ENCODE results near the gene EIF2AK3.
"Not testable (repeated sequence)": the region's sequence is repeated elsewhere in the genome, so short reads cannot be mapped to it uniquely, and the experiment has no call there.

EIF2AK3 gene

DNA sequence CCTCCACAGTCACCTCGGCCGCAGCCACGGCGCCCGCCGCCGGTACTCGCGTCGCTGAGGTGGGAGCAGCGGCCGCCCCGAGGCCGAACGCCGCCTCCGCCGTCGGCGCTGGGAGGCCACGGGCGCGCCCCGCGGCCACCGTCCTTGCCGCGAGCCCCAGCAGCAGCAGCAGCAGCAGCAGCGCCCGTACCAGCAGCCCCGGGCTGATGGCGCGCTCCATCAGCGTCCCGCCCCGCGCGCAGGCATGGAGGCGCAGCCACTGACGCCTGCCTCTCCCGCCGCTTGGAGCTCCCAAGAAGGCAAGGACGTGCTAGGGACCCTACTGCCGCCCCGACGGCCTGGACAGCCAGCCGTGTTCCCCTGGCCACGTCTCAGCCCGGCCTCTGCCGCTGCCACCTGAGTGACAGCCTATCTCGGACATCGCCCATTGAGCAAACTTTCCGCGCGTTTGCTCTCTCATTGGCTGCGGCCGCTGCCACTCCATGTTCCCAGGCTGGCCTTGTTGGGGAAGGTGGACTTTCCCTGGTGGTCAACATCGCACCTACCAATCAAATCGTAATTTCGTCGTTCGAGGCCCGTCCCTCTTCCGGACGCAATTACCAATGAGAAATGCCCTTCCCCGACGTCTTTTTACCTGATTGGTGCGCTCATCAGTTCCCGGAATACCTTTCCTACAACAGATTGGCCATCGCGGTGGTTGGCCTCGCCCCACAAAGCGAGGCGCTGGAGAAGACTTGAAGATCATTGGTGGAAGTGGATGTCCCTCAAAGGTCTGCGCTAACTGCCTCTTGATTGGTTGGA is at the start of gene EIF2AK3:
TSS of gene EIF2AK3 (minus strand) at position 410 of the 801 bp plus-strand sequence. CDS start at position 220, 190 bp downstream.
- FAIRE-seq = peak; percentile 99

DNA sequence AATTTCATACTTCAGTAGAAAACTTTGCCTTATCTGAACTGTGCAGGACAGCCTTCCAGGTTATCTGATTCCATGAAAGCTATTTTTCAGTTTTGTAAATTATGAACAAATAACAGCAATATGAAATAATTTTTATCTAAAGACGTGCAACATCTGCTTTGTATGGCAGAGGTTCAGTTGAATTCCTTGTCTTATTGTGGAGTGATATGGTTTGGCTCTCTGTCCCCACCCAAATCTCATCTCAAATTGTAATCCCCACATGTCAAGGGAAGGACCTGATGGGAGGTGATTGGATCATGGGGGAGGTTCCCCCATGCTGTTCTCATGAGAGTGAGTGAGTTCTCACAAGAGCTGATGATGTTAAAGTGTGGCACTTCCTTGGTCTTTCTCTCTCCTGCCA is 46.1 kb upstream of the EIF2AK3 start:
- no peak for FAIRE-seq

DNA sequence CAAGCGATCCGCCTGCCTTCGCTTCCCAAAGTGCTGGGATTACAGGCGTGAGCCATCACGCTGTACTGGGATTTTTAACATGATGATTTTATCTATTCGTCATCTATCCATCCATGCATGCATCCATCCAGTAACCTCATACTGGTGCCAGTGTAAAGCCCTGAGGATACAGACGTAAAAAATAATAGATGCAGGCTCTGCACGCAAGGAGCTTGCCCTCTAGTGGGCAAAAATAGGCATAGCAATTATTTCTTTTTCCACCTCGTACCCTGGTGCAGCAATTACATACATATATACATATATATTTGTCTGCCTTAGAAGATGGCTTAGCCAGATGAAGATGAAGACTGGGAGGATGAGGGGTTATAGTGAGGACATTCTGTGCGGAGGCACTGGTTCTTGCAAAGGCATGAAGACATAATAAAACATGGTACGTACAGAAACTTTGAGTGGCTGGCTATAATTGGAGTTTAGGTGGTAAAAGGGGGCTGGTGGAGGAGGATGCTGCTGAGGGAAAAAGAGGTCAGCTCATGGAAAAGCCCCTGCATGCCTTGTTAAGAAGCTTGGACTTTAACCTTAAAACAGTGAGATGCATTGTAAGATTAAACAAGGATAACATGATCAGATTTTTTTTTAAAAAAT is 44.6 kb upstream of the EIF2AK3 start:
- FAIRE-seq = peak; percentile 61

DNA sequence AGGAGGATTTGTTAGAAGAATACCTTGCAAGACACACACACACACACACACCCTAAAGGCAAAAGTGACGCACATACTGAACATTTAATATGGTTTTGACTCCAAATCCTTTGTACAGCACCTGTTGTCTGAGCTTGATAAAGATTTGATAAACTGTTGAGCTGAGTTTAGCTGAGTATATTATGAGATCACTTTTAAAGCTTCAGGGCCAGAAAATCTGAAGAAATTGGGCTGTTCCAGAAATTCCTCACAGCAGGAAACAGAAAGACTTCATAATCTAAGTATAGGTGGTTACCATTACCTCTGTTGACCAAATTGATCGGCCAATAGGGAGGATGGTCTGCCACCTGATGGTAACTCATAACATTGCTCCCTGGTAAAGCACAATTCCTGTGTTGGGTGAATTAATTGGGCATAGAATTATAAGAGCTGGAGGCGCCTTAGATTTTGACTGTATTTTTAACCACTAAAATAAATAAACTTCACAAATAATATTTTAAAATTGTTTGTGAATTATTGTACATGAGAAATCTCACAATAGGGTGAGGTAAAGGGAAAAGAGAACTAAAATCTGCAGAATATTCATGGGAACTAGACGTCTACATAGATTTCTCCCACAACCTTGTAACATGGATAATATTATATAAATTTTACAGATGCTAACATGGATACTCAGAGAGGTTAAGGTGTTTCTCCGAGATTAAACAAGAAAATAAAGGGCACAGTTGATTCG is 42.4 kb upstream of the EIF2AK3 start:
- peak; percentile 77 for FAIRE-seq

DNA sequence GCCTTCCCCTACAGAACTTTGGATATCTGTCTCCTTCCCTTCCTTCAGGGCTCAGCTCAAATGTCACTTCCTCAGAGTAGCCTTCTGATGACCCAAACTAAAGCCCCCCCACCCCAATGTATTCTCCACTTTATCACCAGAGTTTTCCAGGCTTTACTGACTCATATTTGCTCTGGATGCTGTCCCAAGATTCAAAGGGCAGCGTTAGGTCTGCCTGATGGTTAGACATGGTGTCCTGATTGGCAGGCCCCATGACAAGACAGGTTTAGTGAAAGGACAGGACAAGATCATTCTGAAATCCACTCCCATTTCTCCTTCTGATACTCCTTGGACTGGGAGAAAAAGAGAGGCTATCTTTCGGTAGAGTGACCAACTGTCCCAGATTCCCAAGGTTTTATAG is 41.6 kb upstream of the EIF2AK3 start:
- FAIRE-seq = no peak

DNA sequence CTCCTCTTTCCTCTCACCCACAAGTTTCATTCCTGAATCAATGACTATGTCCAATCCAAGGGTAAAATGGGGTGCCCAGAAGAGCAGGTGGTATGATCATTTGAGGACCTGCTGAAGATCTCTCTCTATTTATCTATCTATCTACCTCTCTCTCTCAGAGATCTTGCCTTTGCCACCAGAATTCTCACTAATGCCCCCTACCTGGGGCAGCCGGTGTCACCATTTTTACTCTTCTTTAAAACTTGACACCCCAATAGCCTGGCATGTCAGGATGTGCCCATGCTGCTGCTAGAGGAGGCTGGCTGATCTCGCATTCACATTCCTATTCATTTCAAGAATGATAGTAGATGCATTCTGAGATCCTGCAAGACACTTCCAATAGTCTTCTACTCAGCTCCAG is 40.0 kb upstream of the EIF2AK3 start:
- no peak for FAIRE-seq

DNA sequence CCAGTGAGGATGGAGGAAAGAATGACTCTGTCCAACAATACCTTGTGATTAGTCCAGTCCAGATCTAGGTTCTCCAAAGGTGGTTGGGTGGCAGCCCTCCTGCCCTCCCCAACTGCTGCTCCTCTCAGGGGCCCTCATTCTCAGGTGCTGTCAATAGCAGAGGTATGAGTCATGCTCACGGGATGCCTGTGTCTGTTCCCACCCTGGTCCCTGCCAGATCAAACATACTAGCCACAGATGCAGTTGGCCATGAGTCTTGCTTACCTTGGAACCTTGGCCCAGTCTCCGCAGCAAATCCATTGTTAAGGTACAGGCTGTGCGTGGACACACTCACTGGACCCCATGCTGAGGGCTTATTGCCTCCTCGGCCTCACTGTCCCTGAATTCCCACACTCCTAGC is 39.3 kb upstream of the EIF2AK3 start:
- no peak for FAIRE-seq

DNA sequence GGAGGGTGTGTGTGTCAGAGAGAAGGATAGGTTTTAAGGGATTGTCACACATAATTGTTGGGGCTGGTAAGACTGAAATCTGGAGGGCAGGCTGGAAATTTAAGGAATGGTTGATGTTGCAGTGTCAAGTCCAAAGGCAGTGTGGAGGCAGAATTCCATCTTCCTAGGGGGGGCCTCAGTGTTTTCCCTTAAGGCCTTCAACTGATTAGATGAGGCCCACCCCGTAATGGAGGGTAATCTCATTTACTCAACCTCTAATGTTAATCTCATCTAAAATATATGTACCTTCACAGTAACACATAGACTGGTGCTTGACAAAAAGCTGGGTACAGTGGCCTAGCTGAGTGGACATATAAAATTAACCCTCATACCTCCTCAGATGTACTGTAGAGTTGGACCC is 33.4 kb upstream of the EIF2AK3 start:
- no peak for FAIRE-seq

DNA sequence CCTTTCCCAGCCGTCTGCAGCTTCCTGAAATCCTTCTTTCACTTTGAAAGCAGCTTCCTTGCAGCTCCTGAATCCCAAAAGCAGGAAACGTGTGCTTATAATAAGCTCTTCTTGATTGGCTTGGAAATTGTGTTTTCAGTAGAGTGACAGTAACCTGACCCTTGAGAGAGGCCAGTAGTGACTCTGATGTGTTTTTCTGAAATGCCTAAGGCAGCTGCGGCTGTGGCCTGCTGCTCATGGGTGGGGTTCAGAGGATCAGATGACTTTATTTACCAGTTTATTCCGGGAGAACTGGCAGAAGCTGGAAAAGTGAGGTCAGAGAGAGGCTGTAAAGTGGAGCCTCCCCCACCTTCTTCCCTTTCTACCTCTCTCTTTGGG is 32.3 kb upstream of the EIF2AK3 start:
- no peak for FAIRE-seq

DNA sequence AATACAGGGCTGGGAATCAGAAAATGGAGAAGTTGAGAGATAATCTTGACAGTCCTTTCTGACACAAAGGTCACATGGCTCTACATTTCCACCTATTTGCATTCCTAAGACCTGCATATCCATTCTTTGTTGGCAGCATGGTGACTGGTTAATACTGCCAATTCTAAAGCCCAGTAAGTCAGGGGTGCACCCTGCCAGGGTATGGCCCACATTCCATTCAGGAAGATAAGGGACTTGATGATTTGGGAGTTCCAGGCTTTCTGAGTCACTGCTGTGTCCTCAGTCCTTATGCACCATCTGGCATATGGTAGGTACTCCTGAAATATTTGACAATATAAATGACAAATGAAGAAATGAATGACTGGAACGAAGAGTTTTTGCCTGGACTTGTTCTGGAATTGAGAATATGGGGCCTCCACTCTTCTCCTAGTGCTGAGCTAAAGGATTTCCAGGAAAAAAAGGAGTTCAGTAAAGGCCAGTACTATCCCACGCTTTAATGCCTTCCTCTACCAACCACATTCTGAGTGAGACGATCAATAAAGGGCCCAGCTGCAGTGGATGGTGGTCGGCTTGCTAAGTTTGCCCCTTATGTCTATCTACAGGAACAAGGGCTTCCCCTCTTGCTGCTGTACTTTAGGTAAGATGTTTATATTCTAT is 31.7 kb upstream of the EIF2AK3 start:
- FAIRE-seq = no peak

DNA sequence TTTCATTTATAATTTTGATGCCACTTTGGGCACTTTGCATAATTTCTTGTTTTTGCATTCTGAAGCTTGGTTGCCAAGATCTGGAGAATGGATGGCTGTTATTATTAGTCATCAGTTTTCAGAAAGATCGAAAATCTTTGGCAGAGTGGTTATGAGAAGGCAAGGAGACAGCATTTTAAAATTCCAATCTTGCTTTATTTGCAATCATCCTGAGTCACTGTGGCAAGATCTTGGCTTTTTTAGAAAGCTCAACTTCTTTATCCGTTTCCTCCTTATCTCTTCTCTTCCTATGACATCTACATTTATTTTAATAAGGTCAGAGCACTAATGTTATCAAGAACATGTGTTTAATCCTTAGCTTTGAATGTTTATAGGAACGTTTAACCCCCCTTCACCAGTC is 31.1 kb upstream of the EIF2AK3 start:
- FAIRE-seq = no peak

DNA sequence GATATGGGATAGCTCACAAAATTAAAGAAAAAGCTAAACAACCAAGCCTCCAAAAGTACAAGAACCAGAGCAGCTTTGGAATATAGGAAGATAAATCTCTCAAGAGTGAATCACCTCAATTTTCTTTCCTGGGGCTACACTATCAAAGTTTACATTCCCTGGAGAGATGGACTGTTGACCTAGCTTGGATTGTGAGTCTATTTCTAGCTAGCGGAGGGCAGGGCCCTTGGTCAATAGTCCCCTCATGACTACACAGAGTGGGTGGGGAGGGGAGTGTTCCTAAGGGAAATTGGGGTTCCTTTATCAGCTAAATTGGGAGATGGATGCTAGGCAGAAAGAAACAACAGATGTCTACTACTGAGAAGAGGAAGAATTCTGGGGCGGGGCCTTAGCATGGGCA is 29.9 kb upstream of the EIF2AK3 start:
- no peak for FAIRE-seq

DNA sequence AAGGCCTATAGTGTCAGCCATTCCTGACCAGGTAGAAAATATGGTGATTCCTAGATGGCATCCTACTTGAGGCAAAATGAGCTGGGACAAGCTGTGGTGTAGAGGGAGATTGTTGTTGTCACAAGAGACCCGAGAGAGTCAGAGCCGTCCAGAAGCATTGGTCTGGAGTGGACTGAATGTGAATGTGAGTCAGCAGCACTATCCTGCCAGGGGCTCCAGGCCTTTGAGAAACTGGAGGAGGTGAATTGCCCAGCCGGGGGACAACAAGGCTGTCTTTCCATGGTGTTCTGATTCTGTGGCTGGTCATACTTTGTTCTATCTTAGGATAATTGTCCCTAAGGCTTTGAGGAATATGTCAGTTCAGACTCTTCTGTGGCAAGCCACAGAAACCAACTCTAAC is 29.4 kb upstream of the EIF2AK3 start:
- FAIRE-seq = no peak

DNA sequence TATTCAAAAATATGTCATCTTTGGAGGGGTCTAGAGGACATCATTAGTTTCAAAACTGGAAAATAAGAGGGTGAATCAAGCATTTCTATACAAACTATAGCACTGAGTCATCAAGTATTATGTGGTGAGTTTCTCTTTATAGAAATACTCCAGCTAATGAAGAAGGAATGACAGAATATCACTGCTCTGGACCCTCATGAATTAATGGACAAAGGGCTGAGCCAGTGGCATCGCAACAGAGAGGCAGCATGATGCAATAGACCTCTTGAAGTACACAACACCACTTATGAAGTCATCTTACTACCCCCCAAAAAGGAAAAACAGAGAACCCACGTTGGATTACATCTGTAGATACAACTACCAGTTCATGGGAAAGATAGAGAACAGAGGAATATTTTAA is 27.4 kb upstream of the EIF2AK3 start:
- no peak for FAIRE-seq

DNA sequence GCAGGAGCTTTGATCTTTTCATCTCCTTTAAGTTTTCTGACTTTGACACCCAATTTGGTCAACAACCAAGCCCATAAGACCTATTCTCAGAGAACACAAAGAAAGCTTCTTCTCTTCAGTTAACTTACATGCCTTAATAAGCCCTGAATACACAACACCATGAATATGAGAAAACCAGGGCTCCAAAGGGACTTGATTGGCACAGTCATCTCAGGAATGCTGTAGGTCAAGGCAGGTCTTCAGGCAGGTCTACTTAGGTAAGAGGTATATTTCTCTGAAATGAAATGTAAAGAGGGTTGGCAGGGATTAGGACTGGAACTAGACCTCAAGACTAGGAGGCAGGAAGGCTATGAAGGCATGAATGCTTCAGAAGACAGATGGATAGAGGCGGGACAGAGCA is 24.4 kb upstream of the EIF2AK3 start:
- no peak for FAIRE-seq

DNA sequence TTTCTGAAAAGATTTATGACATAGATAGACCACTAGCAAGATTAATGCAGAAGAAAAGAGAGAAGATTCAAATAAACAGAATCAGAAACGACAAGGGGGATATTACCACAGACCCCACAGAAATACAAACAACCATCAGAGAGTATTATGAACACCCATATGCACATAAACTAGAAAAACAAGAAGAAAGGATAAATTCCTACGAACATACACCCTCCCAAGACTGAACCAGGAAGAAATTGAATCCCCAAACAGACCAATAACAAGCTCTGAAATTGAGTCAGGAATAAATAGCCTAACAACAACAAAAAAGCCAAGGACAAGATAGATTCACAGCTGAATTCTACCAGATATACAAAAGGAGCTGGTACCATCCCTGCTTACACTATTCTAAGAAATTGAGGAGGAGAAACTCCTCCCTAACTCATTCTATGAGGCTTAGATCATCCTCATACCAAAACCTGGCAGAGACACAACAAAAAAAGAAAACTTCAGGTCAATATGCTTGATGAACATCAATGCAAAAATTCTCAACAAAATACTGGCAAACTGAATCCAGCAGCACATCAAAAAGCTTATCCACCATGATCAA is 18.1 kb upstream of the EIF2AK3 start:
- not testable (repeated sequence) for FAIRE-seq

DNA sequence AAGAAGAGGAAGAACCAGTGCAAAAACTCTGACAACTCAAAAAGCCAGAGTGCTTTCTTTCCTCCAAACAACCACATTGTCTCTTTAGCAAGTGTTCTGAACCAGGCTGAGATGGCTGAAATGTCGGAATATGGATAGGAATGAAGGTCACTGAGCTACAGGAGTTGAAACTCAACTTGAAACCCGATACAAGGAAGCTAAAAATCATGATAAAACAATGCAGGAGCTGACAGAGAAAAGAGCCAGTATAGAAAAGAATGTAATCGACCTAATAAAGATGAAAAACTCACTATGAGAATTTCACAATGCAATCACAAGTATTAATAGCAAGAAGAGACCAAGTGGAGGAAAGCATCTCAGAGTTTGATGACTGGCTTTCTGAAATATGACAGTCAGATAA is 15.0 kb upstream of the EIF2AK3 start:
- no peak for FAIRE-seq

DNA sequence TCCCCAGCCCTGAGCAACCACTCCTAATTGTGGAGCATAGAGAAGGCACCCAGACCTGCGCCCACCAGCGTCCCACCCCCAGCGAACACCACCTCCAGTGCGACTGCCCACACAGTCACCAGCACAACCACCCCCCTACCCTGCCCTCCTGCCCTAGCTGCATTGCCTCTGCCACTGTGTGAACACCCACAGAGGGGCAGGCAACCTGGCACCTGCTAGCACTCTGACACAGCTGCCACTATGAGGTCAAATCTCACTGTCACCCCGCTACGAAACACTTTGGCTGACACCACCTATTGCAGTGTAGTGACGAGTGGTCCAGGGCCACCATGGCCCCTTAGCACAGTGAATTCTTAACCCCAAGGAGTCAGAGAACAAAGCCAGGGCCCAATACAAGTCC is 14.1 kb upstream of the EIF2AK3 start:
- FAIRE-seq = no peak

DNA sequence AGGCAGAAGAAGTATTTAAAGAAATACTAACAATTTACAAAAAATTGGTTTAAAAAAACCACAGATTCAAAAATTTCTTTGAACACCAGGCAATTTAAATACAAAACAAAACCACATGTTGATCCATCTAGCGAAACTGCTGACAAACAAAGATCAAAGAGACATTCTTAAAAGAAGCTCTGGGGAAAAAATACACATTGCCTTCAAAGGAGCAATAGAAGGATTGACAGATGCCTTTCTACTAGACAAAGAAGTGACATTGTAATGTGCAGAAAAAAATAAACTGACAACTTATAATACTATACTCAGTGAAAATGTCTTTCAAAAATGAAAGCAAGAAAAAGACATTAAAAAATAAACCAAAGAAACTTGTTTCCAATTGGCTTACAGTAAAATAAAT is 12.6 kb upstream of the EIF2AK3 start:
- no peak for FAIRE-seq

DNA sequence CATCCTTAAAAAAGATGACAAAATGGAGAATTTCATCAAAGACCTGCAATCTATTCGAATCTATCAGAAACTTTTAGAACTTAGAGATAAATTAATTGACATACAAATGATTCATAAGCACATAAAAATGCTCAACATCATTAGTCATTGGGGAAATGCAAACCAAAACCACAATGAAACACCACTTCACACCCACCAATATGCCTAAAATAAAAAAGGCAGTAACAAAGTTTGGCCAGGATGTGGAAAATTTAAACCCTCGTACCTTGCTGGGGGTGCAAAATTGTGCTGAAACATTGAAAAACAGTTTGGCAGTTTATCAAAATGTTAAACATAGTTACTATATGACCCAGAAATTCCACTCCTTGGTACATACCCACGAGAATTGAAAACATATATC is 11.5 kb upstream of the EIF2AK3 start:
- no peak for FAIRE-seq

DNA sequence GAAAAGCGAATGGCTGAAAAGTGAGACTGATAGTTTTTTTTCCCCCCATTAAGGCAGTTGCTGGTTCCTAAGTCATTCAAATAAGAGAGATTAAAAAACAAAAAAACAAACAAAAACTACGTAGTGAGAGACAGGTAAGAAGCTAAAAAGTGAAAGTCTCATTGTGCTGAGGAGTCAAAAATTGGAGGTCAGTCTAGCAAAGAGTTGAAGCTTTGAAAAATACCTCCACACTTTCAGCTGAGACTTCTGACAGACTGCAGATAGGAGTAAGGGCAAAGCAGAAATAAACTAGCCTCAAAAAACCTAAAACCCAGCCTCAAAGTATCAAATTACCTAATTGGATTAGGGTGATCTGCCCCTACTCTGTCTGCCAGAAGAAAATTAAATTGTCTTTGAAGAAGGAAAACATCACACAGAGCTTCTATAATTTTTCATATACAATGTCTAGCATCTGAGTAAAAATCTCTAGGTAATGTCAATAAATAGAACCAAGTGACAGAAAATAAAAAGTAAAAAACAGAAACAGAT is 10.9 kb upstream of the EIF2AK3 start:
- no peak for FAIRE-seq

DNA sequence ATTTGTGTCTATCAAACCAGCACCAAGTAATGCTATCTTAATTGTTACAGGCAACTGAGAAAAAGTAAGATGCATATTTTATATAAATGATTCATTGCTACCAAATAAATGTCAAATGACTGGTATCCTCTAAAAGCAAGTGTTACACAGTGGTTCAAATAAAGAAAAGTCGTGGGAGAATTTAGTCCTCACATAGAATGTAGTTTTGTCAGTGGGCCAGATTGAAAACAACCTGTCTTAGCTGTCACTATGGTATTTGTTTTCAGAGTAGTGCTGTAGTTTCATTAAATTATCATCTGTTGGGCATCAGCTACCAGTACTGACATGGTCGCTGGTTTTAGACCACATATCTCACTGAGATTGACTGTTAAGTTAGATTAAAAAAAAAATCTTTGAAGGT is 10.2 kb upstream of the EIF2AK3 start:
- no peak for FAIRE-seq

DNA sequence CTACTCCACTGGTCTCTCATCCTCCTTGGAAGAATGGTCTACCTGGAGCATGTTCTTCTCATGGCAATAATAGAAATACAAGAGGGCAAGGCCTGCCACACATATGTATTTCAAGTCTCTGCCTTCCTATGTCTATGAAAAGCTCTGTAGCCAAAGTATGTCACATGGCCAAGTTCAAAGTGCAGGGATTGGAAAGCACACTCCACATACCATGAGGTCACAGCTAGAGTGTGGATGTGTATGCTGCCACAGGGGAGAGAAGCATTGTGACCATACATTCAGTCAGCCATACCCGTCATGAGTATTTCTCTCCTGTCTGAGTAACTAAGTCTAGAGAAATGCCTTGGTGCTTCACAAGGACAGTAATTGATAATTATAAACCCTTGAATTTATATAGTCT is 8.8 kb upstream of the EIF2AK3 start:
- no peak for FAIRE-seq

Measured in A204.1 (cell line).